GM21717 (cell line): ENCODE data around the gene NOVA2.

ENCODE experiments used
- ATAC-seq: cut with Tn5 transposase; IDR thresholded peaks from one replicate; pipeline ENCODE4 v1.9.1; 2021; ENCODE audit warnings: mild to moderate bottlenecking, moderate library complexity; ENCODE audit not compliant: unreplicated experiment

Gene NOVA2

GRCh38 chr19:46000491-46001246 lies 27.0 kb upstream of the NOVA2 start:
- no peak for ATAC-seq

GRCh38 chr19:45999653-46000121 lies 26.0 kb upstream of the NOVA2 start:
- ATAC-seq, result no peak

GRCh38 chr19:45998834-45999233 lies 25.2 kb upstream of the NOVA2 start:
- ATAC-seq, result no peak

GRCh38 chr19:45996933-45997332 lies 23.3 kb upstream of the NOVA2 start:
- ATAC-seq, result no peak

GRCh38 chr19:45995715-45996385 lies 22.2 kb upstream of the NOVA2 start:
- no peak for ATAC-seq

GRCh38 chr19:45994998-45995714 lies 21.5 kb upstream of the NOVA2 start, which contains the start of gene CCDC61:
TSS of gene CCDC61 (plus strand) at chr19:45995467. CDS start at chr19:46003019, 7,552 bp downstream.
- ATAC-seq, result peak; percentile 94

GRCh38 chr19:45994456-45994997 lies 20.9 kb upstream of the NOVA2 start:
- ATAC-seq, result no peak

GRCh38 chr19:45990113-45990728 lies 16.6 kb upstream of the NOVA2 start:
- ATAC-seq, result no peak

GRCh38 chr19:45985321-45985720 lies 11.7 kb upstream of the NOVA2 start:
- no peak for ATAC-seq

- no peak for ATAC-seq
Observed at GRCh38 chr19:45981350-45981749, 7.7 kb upstream of the NOVA2 start.

GRCh38 chr19:45978156-45978555 lies 4.5 kb upstream of the NOVA2 start:
- ATAC-seq, result no peak

- no peak for ATAC-seq
Observed at GRCh38 chr19:45976178-45976577, 2.5 kb upstream of the NOVA2 start.

- no peak for ATAC-seq
Observed at GRCh38 chr19:45975306-45976070, 1.8 kb upstream of the NOVA2 start.

GRCh38 chr19:45972947-45973540 lies 621 bp downstream of the NOVA2 start:
- ATAC-seq, result no peak

- no peak for ATAC-seq
Observed at GRCh38 chr19:45972081-45972946, 1.4 kb downstream of the NOVA2 start.

GRCh38 chr19:45971260-45971902 lies 2.3 kb downstream of the NOVA2 start:
- ATAC-seq, result no peak

- no peak for ATAC-seq
Observed at GRCh38 chr19:45969676-45970075, 4.0 kb downstream of the NOVA2 start.

- no peak for ATAC-seq
Observed at GRCh38 chr19:45968626-45969025, 5.0 kb downstream of the NOVA2 start.
